ENCODE measurements around the gene EED. TPM values are rescaled to one million over a fixed set of nuclear protein-coding genes. Genes with fewer than 3 reads are reported as not detected.
"Not testable (repeated sequence)": the region's sequence is repeated elsewhere in the genome, so short reads cannot be mapped to it uniquely, and the experiment has no call there.

Gene EED
- total and polyA plus RNA-seq, 4 donors: 5.4 to 17.1 (median 8.2) TPM

DNA sequence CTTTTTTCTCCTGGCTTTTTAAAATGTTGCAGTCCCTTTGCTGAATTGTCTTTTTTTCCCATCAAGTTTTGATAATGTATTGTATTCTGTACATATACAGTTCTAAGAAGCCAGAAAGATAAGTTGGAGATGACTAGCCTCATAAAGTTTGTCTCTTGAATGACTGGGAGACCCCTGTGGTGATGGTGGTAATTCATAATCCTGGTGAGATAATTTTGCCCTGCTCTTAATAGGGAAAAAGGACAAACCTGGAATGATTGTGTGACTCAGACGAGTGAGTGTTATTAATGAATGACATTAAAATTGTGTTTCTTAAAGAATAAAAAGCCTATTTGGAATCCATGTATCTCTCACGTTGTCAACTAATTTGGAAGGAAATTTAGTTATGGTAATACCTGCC lies 58.7 kb downstream of the EED start:
- Histone ChIP-seq H3K27me3 (ENCODE audit: control insufficient read depth in 4 of 4, insufficient read depth in 4 of 4, low read length in 3 of 4) (no peaks in the 10 kb centered on the region), H3K27ac (ENCODE audit: low read depth in 1 of 2, low read length in 2 of 2) (no peak overlapping the region), H3K9me3 (ENCODE audit: control insufficient read depth in 4 of 4, low read length in 3 of 4) (no peaks in the 10 kb centered on the region), H3K9ac (ENCODE audit: low read depth in 1 of 2, low read length in 2 of 2) (no peak overlapping the region), H3K36me3 (ENCODE audit: control insufficient read depth in 4 of 4, insufficient read depth in 3 of 4, low read depth in 1 of 4, low read length in 3 of 4) (peaks cover 0 to 1% (median 0%) of the 10 kb centered on the region in 4 donors), H3K4me1 (ENCODE audit: control insufficient read depth in 4 of 4, insufficient read depth in 4 of 4, low read length in 3 of 4) (peaks cover 0 to 10% (median 7%) of the 10 kb centered on the region in 4 donors), H3K4me3 (ENCODE audit: low read depth in 1 of 3, low read length in 3 of 3) (peak overlapping the region in 2 of 3 donors; percentile 65 to 93)
- WGBS: 86% methylated on average over 2 of the region's 2 CpGs
- no peak for DNase-seq (ENCODE audit: low spot score)
- TF ChIP-seq HNF4A (conservative IDR thresholded peaks at IDR 0.05): no peak
- TF ChIP-seq HNF4G (IDR thresholded peaks at IDR 0.05): no peak
- TF ChIP-seq RXRA (IDR thresholded peaks at IDR 0.05): no peak
- TF ChIP-seq, protein P1, sequence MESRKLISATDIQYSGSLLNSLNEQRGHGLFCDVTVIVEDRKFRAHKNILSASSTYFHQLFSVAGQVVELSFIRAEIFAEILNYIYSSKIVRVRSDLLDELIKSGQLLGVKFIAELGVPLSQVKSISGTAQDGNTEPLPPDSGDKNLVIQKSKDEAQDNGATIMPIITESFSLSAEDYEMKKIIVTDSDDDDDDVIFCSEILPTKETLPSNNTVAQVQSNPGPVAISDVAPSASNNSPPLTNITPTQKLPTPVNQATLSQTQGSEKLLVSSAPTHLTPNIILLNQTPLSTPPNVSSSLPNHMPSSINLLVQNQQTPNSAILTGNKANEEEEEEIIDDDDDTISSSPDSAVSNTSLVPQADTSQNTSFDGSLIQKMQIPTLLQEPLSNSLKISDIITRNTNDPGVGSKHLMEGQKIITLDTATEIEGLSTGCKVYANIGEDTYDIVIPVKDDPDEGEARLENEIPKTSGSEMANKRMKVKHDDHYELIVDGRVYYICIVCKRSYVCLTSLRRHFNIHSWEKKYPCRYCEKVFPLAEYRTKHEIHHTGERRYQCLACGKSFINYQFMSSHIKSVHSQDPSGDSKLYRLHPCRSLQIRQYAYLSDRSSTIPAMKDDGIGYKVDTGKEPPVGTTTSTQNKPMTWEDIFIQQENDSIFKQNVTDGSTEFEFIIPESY (IDR thresholded peaks at IDR 0.05): no peak
- TF ChIP-seq YY1 (IDR thresholded peaks at IDR 0.05): no peak
- no peak for TF ChIP-seq GABPA (IDR thresholded peaks at IDR 0.05 in 1 of 2, conservative IDR thresholded peaks at IDR 0.05 in 1 of 2)
- TF ChIP-seq, protein P2, sequence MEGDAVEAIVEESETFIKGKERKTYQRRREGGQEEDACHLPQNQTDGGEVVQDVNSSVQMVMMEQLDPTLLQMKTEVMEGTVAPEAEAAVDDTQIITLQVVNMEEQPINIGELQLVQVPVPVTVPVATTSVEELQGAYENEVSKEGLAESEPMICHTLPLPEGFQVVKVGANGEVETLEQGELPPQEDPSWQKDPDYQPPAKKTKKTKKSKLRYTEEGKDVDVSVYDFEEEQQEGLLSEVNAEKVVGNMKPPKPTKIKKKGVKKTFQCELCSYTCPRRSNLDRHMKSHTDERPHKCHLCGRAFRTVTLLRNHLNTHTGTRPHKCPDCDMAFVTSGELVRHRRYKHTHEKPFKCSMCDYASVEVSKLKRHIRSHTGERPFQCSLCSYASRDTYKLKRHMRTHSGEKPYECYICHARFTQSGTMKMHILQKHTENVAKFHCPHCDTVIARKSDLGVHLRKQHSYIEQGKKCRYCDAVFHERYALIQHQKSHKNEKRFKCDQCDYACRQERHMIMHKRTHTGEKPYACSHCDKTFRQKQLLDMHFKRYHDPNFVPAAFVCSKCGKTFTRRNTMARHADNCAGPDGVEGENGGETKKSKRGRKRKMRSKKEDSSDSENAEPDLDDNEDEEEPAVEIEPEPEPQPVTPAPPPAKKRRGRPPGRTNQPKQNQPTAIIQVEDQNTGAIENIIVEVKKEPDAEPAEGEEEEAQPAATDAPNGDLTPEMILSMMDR (IDR thresholded peaks at IDR 0.05; ENCODE audit: low read depth, low read length, missing input control): no peak
- TF ChIP-seq, protein P3, sequence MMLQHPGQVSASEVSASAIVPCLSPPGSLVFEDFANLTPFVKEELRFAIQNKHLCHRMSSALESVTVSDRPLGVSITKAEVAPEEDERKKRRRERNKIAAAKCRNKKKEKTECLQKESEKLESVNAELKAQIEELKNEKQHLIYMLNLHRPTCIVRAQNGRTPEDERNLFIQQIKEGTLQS (IDR thresholded peaks at IDR 0.05): no peak

DNA sequence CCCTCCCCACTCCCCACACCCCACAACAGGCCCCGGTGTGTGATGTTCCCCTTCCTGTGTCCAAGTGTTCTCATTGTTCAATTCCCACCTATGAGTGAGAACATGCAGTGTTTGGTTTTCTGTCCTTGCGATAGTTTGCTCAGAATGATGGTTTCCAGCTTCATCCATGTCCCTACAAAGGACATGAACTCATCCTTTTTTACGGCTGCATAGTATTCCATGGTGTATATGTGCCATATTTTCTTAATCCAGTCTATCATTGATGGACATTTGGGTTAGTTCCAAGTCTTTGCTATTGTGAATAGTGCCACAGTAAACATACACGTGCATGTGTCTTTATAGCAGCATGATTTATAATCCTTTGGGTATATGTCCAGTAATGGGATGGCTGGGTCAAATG lies 64.2 kb downstream of the EED start:
- 100% methylated on average over 3 of the region's 4 CpGs for WGBS
- not testable (repeated sequence) for H3K4me1 ChIP-seq (ENCODE audit: control insufficient read depth in 4 of 4, insufficient read depth in 4 of 4, low read length in 3 of 4); H3K4me3 ChIP-seq (ENCODE audit: low read depth in 1 of 3, low read length in 3 of 3); H3K27me3 ChIP-seq (ENCODE audit: control insufficient read depth in 4 of 4, insufficient read depth in 4 of 4, low read length in 3 of 4); DNase-seq (ENCODE audit: low spot score); H3K27ac ChIP-seq (ENCODE audit: low read depth in 1 of 2, low read length in 2 of 2); H3K9me3 ChIP-seq (ENCODE audit: control insufficient read depth in 4 of 4, low read length in 3 of 4); H3K9ac ChIP-seq (ENCODE audit: low read depth in 1 of 2, low read length in 2 of 2); H3K36me3 ChIP-seq (ENCODE audit: control insufficient read depth in 4 of 4, insufficient read depth in 3 of 4, low read depth in 1 of 4, low read length in 3 of 4)

DNA sequence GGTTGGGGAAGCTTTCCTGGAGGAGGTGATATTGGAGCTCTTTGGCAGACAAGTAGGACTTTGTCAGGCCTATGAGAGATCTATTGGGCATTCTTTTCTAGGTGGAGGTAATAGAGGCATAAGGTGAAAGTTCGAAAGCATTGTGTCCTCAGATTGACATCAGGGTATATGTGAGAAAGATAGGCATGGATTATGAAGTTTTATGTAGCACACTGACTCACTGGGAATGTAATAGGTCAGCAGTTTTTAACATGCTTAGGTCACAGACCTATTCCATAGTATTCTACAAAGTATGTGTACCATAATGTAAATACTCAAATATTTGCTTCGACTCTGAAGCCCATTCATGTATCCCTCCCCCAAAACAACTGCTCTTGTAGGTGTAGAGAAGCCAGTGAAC lies 69.2 kb downstream of the EED start:
- no peaks in the 10 kb centered on the region for H3K27me3 ChIP-seq (ENCODE audit: control insufficient read depth in 4 of 4, insufficient read depth in 4 of 4, low read length in 3 of 4)
- H3K4me1 ChIP-seq (ENCODE audit: control insufficient read depth in 4 of 4, insufficient read depth in 4 of 4, low read length in 3 of 4): no peaks in the 10 kb centered on the region
- DNase-seq (ENCODE audit: low spot score): no peak
- H3K4me3 ChIP-seq (ENCODE audit: low read depth in 1 of 3, low read length in 3 of 3): no peak overlapping the region
- H3K27ac ChIP-seq (ENCODE audit: low read depth in 1 of 2, low read length in 2 of 2): no peak overlapping the region
- H3K9me3 ChIP-seq (ENCODE audit: control insufficient read depth in 4 of 4, low read length in 3 of 4): no peaks in the 10 kb centered on the region
- peaks cover 0 to 6% (median 0%) of the 10 kb centered on the region in 4 donors for H3K36me3 ChIP-seq (ENCODE audit: control insufficient read depth in 4 of 4, insufficient read depth in 3 of 4, low read depth in 1 of 4, low read length in 3 of 4)
- TF ChIP-seq, protein P3 (IDR thresholded peaks at IDR 0.05): no peak
- TF ChIP-seq, protein P4, sequence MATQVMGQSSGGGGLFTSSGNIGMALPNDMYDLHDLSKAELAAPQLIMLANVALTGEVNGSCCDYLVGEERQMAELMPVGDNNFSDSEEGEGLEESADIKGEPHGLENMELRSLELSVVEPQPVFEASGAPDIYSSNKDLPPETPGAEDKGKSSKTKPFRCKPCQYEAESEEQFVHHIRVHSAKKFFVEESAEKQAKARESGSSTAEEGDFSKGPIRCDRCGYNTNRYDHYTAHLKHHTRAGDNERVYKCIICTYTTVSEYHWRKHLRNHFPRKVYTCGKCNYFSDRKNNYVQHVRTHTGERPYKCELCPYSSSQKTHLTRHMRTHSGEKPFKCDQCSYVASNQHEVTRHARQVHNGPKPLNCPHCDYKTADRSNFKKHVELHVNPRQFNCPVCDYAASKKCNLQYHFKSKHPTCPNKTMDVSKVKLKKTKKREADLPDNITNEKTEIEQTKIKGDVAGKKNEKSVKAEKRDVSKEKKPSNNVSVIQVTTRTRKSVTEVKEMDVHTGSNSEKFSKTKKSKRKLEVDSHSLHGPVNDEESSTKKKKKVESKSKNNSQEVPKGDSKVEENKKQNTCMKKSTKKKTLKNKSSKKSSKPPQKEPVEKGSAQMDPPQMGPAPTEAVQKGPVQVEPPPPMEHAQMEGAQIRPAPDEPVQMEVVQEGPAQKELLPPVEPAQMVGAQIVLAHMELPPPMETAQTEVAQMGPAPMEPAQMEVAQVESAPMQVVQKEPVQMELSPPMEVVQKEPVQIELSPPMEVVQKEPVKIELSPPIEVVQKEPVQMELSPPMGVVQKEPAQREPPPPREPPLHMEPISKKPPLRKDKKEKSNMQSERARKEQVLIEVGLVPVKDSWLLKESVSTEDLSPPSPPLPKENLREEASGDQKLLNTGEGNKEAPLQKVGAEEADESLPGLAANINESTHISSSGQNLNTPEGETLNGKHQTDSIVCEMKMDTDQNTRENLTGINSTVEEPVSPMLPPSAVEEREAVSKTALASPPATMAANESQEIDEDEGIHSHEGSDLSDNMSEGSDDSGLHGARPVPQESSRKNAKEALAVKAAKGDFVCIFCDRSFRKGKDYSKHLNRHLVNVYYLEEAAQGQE (IDR thresholded peaks at IDR 0.05): no peak
- TF ChIP-seq TAF1 (conservative IDR thresholded peaks at IDR 0.05): no peak
- TF ChIP-seq HNF4A (conservative IDR thresholded peaks at IDR 0.05): no peak
- TF ChIP-seq, protein P2 (IDR thresholded peaks at IDR 0.05; ENCODE audit: low read depth, low read length, missing input control): no peak
- TF ChIP-seq JUND (IDR thresholded peaks at IDR 0.05): no peak
- no peak for TF ChIP-seq GABPA (IDR thresholded peaks at IDR 0.05 in 1 of 2, conservative IDR thresholded peaks at IDR 0.05 in 1 of 2)
- TF ChIP-seq, protein P1 (IDR thresholded peaks at IDR 0.05): no peak
- 96% methylated on average over 2 of the region's 2 CpGs for WGBS
- no peak overlapping the region for H3K9ac ChIP-seq (ENCODE audit: low read depth in 1 of 2, low read length in 2 of 2)
